HG02852 (cell line): ENCODE data around the gene CCSER2.

ENCODE experiments used
- ATAC-seq: cut with Tn5 transposase; IDR thresholded peaks from one replicate; pipeline ENCODE4 v1.9.1; 2021; ENCODE audit warnings: mild to moderate bottlenecking, moderate library complexity; ENCODE audit not compliant: unreplicated experiment

CCSER2 gene

DNA sequence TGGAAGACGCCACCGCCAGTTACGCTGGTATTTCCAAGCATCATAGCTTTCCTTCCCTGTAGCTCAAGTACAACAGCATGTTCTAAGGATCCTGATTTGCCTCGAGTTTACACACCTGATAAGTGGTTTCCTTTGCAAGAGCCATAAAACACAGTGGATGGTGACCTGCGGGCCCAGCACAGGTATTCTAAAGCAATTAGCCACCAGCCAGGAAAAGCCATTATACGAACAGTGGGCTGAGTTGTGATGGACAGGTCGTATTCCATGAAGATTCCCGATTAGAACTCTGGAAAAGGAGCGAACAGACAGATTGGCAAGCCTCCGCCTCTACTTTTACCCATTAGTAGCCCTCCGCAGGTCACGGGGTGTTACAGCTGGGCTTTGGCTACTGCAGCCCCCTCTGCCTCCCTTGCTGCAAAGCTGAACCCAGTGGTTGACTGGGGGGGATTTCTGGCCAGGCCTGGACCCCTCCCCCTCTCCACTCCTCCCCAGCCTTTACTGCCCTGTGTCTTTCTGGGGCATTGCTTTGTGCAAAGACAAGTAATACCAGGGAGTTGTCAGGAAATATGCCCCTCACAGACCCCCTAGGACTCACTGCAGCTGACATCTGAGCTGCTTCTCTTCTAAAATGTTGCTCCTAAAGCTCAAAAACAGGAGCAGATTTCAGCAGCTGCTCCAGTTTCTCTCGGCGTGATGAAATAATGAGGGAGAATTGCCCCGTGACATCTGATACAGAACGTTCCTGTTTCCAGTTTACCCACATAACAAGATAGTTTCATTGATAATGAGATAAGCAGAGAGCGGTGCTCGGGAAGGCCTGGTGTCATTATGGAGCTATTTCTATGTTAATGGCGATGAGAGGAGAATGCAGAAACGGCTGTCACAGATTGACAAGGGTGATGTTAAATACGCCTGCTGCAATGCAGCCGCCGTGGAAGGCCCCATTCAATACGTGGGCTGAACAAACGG, 214.4 kb downstream of the CCSER2 start:
- ATAC-seq = no peak

DNA sequence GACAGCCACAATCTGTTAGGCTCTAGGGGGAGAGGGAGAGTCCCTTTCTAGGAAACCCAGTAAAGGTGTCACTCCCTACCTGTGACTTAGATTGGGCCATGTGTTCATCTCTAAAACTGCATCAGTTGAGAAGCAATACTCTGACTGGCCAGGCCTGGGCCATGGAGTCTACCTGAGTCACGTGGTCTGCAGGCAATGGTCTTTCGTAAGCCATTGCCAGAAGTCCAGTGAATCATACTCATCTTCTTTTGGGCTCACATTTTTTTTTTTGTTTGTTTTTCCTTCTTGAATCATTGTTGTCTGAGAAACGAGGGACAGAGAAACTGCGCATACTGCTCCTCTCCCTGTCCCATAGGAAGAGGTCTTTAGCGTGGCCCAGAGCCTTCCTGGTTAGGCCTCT, 215.6 kb downstream of the CCSER2 start:
- no peak for ATAC-seq

DNA sequence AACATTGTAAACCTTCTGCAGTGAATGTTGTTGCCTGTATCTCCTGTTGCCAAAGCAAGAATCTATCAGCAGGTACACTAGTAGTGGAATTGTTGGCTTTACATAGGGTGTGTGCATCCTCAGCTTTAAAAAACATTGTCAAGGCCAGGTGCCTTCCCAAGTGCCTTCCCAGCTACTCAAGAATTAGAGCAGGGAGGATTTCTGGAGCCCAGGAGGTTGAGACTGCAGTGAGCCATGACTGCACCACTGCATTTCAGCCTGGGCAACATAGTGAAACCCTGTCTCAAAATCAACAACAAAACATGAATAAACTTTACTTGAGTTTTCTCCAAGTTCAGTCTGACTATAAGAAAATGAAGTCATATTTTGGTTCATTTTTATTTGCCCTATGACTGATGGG, 217.3 kb downstream of the CCSER2 start:
- ATAC-seq = no peak

DNA sequence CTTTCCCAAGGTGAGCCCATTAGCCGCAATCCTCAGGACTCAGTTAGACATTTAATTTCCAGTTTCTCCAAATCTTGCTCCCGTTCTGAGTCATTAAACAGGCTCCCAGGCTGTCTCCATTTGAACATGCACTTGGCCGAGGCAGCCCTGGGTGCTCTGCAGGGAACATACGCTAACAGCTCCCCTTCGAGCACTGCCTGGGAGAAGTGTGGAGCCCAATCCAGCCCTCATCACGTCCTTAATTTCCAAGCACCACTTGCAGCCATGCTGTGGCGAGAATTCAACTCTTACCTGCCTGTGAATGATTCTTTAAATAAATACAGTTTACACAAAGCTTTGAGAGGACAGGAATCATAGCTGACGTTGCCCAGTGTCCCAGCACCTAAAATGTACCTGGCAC, 218.2 kb downstream of the CCSER2 start:
- ATAC-seq = no peak

DNA sequence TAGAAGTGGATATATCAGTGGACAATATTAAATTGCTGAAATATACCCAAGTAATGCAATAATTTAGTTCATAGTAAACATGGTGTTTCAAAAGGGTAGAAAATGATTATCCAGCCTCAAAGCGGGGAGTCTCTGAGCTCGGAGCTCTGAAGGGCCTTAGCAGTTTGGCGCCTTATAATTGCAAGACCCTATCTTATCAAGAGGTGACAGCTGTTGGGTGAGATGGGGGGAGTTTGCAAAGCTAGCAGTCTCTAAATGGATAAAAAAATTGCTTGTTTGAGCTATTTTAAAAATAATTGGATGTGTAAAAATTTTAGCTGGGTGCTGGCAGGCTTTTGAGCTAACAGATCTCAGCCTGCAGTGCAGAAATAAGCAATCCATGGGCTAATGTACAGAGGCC, 219.2 kb downstream of the CCSER2 start:
- no peak for ATAC-seq

DNA sequence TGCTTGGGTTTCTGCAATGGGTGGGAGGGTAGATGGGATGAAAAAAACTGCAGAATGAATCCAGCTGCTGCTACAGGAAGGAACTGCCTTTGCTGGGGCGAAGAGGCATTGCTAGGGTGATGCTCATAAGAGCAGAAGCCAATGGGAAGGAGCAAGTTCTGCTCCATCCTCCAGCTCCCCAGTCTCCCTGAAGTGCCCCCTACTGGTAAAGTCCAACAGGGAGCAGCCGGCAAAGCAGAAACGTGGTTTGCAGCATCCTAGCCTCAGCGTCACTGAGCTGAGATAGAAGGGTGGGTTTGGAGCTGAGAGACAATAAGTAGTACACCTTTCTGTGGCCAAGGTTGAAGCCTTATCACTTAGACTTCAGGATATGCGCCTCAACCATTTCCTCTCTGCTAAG, 220.5 kb downstream of the CCSER2 start:
- no peak for ATAC-seq

DNA sequence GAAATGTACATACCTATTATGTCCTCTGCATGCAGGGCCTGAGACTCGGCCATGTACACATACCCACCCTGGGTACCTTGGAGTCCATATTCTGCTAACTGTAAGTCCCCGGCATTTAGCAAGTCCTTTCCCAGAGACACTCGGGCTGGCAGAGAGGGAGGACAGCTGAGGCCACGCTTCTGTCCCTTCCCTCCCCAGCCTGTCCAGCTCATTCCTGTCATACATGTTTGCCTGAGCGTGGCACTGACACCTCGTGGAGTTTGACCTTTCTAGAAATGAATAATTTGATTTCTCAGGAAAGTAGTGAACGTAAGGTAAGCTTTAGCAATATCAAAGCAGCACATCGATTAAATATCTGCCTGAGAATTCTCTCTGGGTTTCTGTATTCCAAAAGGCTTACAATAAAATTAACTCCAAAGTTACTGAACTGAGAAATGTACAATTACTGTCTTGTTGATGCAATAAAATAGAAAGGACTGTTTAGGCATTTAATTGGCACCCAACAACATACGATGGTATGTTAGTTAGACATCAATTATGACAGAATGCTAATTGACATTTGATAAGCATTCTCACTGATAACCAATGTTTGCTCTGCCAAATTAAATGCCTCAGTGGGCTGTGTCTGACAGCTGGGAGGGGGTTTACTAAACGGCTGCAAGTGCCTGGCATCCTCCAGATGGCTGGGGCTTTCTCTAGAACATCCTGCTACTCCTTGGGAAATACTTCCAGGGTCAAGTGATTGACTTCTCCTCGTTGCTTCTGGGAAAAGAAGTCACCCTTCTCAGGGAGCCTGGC, 221.2 kb downstream of the CCSER2 start:
- ATAC-seq = no peak

DNA sequence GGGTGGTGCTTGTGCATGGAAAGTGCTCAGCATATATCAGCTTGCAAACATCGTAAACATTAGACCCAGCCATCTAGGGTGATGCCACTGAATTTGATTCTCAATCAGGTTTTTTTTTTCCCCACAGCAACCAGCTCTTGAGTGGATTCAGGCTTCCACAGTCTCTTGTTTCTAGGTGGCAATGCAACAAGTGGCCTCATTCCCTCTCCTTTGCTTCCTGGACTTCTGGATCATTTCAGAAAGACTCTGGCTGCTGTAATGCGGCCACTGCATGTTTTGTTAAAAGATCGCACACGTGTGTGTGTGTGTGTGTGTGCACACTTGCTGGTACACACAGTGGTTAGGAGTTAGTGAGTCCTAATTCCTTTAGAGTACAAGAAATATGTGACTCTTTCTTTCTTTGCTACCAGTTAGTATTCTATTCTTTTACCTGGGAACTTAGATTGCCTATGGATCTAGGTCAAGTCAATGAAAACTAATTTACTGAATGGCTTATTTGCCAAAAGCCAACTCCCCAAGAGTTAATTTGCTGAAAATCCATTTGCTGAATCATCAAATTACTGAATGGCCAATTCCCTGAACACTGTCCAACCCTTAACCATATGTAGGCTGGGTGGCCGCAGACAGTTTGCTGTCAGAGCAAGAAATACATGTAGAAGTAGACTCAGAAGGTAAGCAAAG, 222.5 kb downstream of the CCSER2 start:
- ATAC-seq = no peak

DNA sequence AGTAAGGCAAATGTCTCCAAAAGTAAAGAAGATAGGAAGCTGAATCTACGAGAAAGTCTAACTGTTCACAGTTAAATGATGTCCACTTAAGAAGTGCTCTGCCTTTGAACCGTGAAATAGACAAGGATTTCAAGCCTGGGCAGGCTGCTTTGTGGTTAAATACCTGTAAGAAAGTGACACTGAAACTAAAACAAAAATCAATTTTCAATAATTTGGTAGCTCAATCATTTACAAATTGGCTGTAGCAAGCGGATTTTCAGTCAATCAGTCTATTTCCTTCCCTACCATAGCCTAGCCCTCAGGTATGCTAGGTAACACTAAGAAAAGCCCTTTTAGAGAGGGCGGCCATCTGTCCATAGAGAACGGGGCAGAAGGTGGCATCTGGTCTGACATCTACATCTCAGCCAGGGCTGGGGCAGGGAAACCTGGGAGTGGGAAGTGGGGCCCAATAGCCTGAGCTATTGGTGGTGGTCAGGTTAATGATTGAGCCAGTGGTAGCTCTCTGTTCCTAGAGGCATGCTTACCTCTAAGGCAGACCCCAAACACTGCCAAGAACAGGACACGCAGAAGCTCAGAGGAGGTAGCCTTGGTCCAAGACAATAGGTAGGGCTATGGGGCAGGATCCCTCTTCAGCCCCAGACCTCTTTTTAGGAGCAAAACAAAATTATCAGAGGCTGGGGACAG, 223.2 kb downstream of the CCSER2 start:
- ATAC-seq = no peak

DNA sequence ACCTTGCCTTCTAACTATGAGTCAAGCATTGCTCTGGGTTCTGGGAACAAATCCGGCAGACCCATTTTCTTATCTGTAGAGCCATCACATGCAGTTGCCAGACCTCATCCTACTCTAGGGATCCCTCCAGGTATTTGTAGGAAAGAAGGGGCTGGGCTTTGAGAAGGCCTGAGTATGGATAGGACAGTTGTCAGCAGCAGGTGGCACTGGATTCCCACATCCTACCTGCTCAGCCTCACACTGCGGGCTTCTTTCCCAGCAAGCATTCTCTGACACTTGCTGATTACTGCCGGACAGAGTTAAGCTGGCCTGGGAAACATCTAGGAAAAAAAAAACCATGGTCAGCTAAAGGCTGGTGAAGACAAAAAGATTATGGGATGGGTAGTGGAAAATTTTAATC, 224.1 kb downstream of the CCSER2 start:
- no peak for ATAC-seq

DNA sequence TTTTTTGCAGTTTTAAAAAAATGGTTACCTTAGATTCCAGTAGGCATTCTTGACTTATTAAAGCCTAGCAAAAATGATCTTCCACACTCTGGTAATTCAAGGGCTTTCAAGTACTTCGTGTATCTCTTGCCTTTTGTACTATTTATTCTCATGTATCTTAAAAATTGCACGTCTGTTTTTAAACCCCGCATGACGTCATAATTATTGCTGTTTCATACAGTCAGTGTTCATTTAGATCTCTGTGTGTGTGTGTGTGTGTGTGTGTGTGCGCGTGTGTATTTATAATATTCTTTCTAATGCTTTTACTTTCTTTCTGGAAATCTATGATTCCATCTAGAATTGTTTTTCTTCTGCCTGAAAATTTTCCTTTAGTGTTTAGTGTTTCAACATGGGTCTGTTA, 234.2 kb downstream of the CCSER2 start:
- no peak for ATAC-seq

DNA sequence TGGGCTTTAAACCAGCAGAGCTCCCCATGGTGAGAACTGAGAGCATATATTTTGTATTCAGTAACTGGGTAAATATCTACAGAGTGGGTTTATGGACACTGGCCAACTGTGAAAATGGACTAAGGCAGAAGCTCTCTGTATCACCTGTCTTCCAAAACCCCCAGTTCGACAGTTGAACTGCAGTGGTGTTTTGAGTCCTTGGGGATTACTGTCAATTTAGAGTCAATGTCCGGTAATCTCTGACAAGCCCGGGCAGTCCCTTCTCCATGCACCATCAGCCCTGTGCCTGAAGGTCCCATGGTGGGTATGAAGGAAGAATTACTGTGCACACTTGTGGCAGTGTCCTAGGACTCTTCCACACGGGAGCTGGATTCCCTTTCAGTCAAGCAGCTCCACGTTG, 235.0 kb downstream of the CCSER2 start:
- ATAC-seq = peak; percentile 69

DNA sequence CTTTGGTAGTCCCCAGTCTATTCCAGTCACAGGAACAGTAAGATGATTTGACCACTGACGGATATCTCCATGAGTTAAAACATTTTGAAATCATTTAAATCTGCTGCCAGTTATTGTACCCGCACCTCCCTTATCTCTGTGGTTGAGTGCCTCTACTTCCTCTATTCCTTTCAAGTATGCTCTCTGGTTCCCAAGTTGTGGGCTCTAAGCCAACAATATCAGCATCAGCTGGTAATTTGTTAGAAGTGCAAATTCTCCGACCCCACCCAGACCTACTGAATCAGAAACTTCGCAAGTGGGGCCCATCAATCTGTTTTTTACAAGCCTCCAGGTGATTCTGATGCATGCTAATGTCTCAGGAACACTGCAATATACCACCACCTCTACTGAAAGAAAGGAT, 235.5 kb downstream of the CCSER2 start:
- ATAC-seq = peak; percentile 38

DNA sequence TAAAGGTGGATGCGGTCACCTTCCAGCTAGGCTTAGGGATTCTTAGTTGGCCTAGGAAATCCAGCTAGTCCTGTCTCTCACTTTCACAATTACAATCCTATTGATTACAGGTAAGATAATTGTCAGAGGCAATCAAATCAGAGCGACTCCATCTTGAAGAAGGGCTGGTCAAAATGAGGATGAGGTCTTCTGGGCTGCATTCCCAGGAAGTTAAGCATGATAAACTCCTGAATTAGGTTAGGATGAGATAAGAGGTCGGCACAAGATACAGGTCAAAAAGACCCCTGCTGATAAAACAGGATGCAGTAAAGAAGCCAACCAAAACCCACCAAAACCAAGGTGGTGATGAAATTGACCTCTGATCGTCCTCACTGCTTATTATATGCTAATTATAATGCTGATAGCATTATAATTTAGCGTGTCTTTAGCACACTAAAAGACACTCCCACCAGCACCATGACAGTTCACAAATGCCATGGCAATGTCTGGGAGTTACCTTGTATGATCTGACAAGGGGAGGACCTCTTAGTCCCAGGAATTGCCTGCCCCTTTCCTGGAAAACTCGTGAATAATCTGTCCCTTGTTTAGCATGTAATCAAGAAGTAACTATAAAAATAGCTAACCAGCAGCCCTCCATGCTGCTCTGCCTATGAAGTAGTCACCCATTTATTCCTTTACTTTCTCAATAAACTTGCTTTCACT, 237.6 kb downstream of the CCSER2 start:
- no peak for ATAC-seq

DNA sequence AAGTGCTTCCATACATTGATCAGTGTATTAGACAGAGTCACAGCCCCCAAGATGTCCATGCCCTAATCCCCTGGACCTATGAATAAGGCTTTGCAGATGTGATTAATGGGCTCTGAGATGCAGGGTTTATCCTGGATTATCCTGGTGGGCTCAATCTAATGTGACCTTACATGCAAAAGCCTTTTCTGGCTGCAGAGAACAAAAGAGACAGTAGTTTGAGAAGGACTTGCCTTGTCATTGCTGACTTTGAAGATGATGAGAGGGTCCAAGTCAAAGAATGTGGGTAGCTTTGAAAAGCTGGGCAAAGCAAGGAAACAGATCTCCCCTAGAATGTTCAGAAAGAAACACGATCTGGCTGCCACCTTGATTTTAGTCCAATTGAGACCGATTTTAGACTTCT, 238.7 kb downstream of the CCSER2 start:
- ATAC-seq = no peak
